Hepatic stellate cell (primary cell): ENCODE results near the gene TCEA2.

Source experiments
- DNase-seq: peaks from one replicate; pipeline ENCODE4 v3.0.0; 2011; ENCODE audit warnings: low spot score

The TCEA2 gene

DNA sequence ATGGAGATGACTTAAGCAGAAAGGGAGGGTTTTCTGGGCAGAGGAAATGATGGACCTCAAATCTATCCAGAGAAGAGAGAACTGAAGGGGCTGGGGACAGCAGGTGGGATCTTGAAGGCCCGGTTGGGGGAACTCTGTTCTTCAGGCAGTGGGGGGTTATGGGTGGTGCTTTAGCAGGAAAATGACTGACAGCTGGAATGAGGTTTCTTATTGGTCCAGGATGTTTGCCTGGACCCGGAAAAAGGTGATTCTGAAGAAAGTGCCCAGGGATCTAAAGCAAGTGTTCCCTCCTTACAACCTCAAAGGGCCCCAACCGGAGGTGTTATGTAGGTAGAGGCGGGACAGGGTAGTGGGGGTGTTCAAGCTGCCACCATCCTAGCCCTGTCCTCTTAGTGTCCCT lies 32.5 kb downstream of the TCEA2 start:
- no peak for DNase-seq

DNA sequence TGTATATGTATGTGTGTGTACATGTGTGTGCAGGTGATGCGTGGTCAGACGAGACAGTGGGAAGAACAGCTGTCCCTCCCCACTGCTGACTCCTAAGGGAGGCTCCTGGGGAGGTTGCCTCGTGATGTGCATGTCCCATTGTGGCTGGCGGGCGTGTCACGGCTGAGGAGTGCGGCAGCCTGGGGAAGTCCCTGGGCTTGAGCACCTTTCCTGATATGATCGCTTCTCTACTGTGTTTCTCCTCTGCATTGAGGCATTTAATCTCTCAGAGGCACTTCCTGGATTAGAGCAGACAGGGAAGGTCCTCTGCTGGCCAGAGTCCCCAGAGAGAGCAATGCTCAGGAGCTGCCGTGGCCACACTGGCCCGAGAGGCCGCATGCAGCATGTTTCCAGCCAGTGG lies 32.9 kb downstream of the TCEA2 start:
- DNase-seq, result no peak

DNA sequence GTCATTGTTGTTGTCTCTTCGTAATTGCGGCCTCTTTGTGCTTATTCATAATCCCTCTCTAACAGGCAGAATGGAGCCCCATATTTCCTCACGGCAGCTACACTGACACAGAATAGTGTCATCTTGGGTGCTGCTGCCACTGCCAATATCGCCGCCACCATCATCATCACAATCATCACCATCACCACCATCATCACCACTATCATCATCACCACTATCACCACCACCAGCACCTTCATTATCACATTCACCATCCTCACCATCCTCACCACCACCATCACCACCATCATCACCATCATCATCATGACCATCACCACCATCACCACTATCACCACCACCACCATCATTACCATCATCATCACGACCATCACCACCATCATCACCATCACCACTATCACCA lies 33.5 kb downstream of the TCEA2 start:
- no peak for DNase-seq

DNA sequence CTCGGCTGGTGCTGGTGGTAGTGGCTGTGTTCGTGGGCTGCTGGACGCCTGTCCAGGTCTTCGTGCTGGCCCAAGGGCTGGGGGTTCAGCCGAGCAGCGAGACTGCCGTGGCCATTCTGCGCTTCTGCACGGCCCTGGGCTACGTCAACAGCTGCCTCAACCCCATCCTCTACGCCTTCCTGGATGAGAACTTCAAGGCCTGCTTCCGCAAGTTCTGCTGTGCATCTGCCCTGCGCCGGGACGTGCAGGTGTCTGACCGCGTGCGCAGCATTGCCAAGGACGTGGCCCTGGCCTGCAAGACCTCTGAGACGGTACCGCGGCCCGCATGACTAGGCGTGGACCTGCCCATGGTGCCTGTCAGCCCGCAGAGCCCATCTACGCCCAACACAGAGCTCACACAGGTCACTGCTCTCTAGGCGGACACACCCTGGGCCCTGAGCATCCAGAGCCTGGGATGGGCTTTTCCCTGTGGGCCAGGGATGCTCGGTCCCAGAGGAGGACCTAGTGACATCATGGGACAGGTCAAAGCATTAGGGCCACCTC lies 35.5 kb downstream of the TCEA2 start:
- DNase-seq, result no peak

DNA sequence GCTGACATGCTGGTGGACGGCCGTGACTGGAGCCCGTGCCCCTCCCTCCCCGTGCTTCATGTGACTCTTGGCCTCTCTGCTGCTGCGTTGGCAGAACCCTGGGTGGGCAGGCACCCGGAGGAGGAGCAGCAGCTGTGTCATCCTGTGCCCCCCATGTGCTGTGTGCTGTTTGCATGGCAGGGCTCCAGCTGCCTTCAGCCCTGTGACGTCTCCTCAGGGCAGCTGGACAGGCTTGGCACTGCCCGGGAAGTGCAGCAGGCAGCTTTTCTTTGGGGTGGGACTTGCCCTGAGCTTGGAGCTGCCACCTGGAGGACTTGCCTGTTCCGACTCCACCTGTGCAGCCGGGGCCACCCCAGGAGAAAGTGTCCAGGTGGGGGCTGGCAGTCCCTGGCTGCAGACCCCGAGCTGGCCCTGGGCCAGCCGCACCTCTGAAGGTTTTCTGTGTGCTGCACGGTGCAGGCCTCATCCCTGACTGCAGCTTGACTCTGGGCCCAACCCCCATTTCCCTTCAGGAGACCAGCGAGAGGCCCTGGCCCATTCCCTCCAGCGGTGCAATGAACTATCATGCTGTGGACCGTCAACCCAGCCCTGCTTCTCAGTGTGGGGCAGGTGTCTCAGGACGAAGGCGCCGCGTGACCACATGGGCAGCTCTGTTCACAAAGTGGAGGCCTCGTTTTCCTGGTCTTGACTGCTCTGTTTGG lies 36.2 kb downstream of the TCEA2 start:
- no peak for DNase-seq

DNA sequence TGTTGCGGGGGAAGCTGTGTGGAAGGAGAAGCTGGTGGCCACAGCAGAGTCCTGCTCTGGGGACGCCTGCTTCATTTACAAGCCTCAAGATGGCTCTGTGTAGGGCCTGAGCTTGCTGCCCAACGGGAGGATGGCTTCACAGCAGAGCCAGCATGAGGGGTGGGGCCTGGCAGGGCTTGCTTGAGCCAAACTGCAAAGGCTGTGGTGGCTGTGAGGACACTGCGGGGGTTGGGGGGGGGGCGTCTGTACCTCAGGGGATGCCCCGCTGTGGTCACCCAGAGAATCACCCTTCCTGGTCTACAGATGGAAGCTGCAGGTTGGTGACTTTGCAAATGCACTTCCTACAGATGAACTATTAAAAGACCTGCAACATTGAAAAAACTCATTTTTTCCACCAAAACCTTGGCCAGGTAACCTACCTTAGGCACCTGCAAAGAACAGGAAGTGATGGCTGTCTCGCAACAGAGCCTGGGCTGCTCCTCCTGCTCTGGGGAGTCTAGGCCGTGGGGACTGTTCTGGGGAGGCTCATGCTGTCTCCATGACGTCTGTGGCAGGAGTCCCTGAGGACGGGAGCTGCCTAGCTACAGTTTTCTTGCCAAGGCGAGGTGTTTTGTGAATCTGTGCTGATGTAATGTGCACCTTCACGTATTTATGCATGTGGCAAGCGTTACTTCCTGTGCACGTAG lies 37.0 kb downstream of the TCEA2 start:
- no peak for DNase-seq

DNA sequence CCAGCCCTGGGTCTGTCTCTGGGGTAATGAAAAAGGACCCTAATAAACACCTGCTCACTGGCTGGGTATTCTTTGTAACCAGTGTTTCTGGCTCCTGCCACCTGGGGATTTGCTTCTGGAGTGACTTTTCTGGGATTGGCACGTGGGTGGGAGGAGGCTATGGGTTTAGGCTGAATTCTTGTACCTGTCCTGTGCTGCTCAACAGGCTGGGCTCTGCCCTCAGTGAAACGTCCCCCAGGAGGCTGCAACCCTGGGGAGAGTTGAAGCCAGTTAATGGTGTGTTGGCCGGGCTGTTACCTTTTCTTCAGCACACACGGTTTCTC lies 37.5 kb downstream of the TCEA2 start:
- no peak for DNase-seq

DNA sequence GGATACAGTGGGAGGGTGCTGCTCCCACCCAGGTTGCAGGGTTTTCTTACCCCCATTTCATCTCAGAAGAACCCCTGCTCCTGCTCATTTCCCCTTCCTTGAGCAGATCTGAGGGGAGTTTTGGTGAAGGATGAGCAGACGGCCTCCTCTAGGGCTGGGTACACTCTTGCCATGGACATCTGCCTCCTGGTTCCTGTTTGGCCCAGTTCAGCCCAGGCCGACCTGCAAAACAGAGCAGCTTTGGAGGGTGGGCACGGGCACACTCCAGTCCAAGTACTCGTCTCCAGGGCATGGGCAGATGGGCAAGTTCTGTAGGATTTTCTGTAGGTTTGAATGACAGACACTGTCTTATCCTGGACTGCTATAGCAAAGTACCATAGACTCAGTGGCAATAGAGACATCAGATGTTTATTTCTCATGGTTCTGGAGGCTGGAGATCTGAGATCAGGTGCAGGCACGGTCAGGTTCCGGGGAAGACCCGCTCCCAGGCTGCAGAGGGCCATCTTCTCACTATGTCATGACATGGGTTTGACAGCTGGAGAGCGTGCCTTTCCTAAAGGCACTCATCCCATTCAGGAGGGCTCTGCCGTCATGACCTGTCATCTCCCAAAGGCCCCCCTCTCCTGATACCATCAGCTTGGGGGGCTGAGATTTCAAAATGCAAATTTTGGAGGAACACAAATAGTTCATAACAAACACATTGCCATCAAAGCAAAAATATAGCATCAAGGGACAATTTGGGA lies 38.1 kb downstream of the TCEA2 start:
- DNase-seq, result no peak

DNA sequence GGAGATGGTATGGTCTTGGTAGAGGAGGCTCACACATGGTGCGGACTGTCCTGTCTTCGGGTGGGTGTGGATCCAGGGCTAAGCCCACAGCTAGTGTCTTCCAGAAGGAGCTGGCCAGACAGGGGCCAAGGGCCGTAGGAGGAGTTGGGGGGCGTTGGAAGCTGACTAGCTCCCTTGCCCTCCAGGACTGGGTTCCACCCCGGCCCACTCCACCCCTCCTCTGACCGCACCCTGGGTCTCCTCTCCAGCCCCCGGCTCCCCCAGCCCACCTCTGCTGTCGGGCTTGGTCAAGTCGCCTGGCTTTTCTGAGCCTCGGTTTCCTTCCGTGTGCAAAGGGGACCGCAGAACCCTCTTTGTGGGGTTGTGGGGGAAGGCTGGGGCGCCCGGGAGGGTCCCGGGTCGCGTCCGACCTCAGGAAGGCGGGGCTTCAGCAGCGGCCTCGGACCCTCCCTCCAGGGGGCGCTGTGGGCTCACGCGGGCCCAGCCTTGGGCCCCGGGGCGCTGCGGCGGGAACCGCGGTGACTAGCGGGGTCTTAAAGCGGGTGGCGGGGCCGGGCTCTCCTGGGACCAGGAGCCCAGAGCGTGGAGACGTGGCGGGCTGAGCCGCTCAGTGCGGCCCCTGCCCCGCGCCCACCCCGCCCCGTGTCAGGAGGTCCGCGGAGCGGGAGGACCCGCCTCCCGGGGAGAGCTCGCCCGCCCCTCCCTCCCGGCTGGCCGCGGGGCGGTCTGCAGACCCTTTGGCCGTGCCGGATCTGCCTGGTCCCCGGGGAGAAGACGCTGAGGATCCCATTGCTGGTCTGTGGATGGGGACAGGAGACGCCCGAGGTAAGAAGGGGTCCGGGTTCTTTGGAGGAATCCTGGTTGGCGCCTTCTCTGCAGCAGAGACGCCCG lies 39.0 kb downstream of the TCEA2 start:
- DNase-seq, result peak; percentile 44

DNA sequence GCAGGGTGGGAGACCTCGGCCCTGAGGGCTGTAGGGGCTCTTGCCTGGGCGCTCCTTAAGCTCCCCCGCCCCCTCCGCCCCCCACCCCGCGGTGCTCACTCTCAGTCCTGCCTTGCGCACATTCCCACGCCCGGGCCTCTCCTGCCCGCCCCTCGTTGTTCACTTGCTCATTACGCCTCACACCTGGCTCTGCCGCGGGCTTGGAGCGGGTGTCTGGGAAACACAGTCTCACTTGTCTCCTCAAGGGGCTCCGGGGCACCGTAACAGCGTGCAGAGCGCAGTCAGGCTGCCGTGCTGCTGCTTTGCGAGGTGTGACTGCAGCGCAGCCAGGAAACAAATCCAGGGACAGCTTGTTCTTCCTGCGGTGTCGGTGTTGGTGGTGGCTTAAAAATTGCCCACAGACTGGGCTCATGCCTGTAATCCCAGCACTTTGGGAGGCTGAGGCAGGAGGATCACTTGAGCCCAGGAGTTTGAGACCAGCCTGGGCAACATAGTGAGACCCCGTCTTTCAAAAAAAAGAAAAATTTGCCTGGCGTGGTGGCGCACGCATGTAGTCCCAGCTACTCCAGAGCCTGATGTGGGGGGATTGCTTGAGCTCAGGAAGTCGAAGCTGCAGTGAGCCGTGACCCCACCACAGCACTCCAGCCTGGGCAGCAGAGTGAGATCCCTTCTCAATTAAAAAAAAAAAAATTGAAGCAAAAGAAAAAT lies 39.8 kb downstream of the TCEA2 start:
- no peak for DNase-seq

DNA sequence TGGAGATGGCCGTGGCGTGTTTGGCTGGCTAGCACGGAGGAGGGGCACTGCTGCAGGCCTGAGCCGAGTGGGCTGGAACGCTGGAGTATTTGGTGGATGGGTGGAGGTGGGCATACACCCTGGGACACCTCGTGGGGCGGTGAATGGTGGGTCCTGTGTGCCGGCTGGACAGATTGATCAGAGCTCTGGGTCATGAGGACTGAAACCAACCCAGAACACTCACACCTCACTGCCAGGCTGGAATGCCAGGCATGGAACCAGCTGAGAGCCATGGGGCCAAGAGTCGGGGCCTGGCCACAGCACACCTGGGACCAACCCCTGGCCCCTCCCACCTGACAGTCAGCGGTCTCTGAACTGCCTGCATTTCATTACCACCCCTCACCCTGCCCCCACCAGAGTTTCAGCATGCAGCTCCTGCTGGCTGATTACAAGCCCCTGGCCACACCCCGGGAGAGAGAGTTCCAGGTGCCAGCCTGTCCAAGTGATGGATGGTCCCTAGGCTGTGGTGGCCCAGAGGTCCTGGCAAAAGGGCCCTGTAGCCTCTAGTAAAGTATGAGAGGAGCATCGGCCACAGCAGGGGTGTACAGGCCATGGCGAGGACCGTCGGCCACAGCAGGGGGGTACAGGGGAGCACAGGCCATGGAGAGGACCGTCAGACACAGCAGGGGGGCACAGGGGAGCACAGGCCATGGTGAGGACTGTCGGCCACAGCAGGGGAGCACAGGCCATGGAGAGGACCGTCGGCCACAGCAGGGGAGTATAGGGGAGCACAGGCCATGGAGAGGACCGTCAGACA lies 41.1 kb downstream of the TCEA2 start:
- DNase-seq, result no peak

DNA sequence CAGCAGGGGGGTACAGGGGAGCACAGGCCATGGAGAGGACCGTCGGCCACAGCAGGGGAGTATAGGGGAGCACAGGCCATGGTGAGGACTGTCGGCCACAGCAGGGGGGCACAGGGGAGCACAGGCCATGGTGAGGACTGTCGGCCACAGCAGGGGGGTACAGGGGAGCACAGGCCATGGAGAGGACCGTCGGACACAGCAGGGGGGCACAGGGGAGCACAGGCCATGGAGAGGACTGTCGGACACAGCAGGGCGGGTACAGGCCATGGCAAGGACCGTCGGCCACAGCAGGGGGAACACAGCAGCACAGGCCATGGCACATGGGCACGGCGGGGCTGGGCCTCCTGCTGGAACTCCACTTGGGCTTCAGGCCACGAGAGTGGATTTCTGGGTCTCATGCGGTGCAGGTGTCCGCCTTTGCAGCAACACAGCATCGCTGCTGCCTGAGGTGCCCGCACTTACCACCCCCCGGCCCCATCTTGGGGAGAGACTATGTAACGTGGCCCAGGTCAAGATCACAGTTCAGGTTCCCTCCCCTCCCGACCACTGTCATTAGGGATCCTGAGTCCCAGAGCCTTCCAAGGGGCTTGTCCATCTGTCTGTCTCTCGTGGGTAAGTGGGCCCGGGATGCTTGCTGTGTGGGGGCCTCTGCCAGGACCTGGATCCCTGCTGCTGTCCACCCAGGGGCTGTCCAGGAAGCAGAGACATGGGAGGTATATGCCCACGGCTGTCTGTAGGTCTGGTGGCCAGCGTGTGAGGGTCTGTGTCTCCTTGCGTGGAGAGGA lies 41.9 kb downstream of the TCEA2 start:
- no peak for DNase-seq

DNA sequence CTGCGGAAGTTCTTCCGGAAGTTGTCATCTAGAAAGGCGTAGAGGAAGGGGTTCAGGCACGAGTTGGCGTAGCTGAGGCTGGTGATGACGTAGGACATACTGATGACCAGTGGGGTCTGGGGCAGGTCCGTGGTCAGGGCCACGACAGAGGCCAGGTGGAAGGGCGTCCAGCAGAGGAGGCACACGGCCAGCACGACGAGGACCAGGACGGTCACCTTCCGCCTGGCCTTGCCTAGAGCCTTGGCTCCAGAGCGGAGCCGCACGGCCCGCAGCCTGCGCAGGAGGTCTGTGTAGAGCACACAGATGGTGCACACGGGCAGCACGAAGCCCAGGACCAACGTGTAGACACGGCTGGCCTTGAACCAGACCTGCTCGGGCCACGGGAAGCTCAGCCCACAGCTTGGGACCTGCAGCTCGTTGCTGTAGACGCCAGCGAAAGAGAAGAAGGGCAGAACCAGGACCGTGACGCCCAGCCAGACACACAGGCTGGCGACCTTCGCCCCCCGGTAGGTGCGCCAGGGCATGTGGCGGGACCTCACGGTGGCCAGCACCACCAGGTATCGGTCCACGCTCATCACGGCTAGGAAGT lies 42.9 kb downstream of the TCEA2 start:
- no peak for DNase-seq

DNA sequence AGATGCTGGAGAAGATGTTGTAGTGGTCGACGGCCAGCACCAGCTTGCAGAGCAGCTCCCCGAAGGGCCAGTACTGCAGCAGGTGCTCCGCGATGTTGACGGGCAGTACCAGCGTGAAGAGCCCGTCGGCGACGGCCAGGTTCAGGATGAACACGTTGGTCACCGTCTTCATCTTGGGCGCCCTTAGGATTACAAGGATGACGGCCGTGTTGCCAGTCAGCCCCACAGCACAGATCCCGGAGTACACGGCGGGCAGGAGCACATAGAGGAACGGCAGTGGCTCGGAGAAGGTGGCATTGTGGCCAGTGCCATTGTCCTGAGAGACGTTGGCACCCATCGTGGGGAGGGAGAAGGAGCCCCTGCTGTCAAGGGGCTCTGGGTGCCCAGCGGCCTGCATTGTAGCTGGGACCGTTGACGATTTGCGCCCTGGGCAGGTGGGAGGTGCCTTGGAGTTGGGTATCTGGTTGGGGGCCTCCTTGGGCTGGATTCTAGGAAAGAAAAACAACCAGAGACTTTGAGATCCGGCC lies 43.5 kb downstream of the TCEA2 start:
- no peak for DNase-seq

DNA sequence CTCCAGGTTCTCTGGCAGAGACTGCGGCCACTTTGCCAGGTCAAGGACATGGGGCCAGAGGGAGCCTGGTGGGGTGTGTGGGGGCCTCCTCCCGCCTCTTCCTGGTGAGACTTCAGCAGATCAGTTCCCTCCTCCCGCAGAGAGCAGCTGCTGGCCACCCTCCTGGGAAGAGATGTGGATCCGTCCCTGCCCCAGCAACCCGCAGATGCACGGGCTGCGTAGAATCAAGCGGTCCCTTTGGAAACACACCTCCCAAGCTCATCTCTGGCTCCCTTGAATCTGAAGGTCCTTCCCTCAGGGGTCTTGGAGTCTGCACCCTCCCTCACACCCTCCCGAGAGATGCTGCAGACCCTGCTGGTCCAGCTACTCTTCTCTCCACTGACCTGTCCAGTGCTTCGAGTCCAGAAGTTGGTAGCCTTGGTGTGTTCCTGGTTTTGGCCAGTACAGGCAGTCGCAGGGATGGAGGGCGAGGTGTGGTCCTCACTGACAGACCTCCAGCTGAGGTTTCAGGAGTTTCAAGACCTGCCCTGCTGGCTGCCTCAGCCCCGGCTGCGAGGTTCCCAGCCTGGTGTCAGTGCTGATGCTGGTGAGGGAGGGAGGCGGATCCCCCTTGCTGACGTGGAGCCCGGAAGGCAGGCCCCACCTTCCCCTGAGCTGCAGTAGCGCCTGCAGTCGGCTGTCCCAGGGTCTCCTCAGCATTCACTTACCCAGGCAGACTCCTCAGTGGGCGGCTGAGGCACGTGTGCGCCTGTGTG lies 44.2 kb downstream of the TCEA2 start, which contains the start of gene NPBWR2:
Gene NPBWR2 (minus strand): TSS at position 585 of the 755 bp plus-strand sequence. CDS start 734 bp downstream, outside the sequence.
- DNase-seq, result no peak

DNA sequence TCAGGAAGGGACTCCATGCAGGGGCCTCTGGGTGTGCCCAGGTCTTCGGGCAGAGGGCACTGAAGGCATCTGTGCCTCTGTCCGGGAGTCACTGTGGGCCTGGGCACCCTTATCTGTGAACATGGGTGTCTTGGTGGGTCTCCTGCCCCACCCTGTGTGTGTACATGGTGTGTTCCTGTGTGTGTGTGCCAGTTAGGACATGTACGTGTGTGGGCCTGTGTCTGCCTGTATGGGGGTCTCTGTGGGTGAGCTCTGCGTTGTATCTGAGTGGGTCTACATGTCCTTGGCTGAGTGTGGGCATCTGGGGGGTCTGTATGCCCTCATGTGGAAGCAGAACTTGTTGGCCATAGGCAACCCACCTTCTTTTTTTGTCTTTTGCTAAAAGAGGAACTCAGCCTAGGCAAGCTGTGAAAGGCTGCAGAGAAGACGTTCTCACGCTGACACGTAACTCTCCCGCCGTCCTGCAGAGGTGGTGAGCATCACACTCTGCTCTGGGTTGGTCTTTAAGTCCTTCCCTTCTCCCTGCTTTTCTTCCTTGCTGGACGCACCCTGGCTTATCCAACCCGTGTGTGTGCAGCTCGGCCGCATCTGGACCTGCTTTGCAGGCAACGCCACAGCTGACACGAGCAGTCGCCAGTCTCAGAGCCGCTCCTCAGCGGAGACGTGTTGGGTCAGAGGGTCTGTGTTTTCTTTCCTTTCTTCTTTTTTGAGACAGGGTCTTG lies 44.9 kb downstream of the TCEA2 start:
- DNase-seq, result no peak
